Spleen (tissue), 11 donors: ENCODE results near the gene FHAD1. TPM values are rescaled to one million over a fixed set of nuclear protein-coding genes. Genes with fewer than 3 reads are reported as not detected.
A peak's percentile ranks its signal among the peaks of the same experiment; 100 is the strongest.

ENCODE experiments used
- DNase-seq: peaks from one replicate; pipeline ENCODE4 v3.0.0-alpha.2; 2020
- H3K27ac ChIP-seq, 8 donors: fragments of 200-600 bp; sonication (generic) in 7 of 8; 1 replicate in 4 of 8; 2 replicates in 4 of 8; pipeline versions ENCODE4 v1.5.0 to v1.8.0; 2016 to 2021; ENCODE audit warnings: inconsistent platforms in 4 of 8, mild to moderate bottlenecking in 4 of 8, moderate library complexity in 1 of 8
- H3K27me3 ChIP-seq, 7 donors: fragments of 200-600 bp; sonication (generic) in 6 of 7; replicated peaks in 1 of 7; 1 replicate in 4 of 7; 2 replicates in 3 of 7; pipeline versions ENCODE4 v1.5.0 to v1.8.0; 2016 to 2021; ENCODE audit warnings: inconsistent platforms in 3 of 7, mild to moderate bottlenecking in 1 of 7
- H3K36me3 ChIP-seq, 6 donors: fragments of 200-600 bp; sonication (generic) in 5 of 6; 1 replicate in 4 of 6; 2 replicates in 2 of 6; pipeline versions ENCODE4 v1.5.0 to v1.8.0; 2016 to 2021; ENCODE audit warnings: inconsistent platforms in 2 of 6
- H3K4me1 ChIP-seq, 6 donors: fragments of 200-600 bp; sonication (generic) in 5 of 6; 1 replicate in 3 of 6; 2 replicates in 3 of 6; pipeline versions ENCODE4 v1.5.0 to v1.8.0; 2016 to 2021; ENCODE audit warnings: inconsistent platforms in 3 of 6
- H3K4me3 ChIP-seq, 8 donors: fragments of 200-600 bp; sonication (generic) in 7 of 8; 1 replicate in 4 of 8; 2 replicates in 4 of 8; pipeline versions ENCODE4 v1.5.0 to v1.8.0; 2016 to 2021; ENCODE audit warnings: inconsistent platforms in 4 of 8, mild to moderate bottlenecking in 4 of 8, moderate library complexity in 2 of 8
- H3K9me3 ChIP-seq, 8 donors: fragments of 200-600 bp; sonication (generic) in 7 of 8; 1 replicate in 4 of 8; 2 replicates in 4 of 8; pipeline versions ENCODE4 v1.5.0 to v1.8.0; 2016 to 2021; ENCODE audit warnings: inconsistent platforms in 4 of 8
- CTCF ChIP-seq, 11 experiments: fragments of 200-600 bp in 7 of 11; fragments of 450-650 bp in 4 of 11; sonication (generic) in 4 of 11; IDR thresholded peaks in 8 of 11; conservative IDR thresholded peaks in 3 of 11; 1 replicate in 7 of 11; 2 replicates in 4 of 11; pipeline versions ENCODE4 v1.4.0 to v1.8.0; 2016 to 2021; ENCODE audit warnings: antibody characterized with exemption in 11 of 11, inconsistent platforms in 4 of 11, mild to moderate bottlenecking in 1 of 11
- POLR2A ChIP-seq, 3 donors: fragments of 450-650 bp; IDR thresholded peaks; one replicate each; pipeline ENCODE4 v1.5.1; 2017; ENCODE audit warnings: antibody characterized with exemption in 3 of 3, mild to moderate bottlenecking in 1 of 3
- POLR2AphosphoS5 ChIP-seq, 3 donors: sonication (generic); formaldehyde crosslinking; IDR thresholded peaks; one replicate each; pipeline ENCODE4 v1.5.1; 2017; ENCODE audit warnings: antibody characterized with exemption in 3 of 3
- WGBS, 5 donors: extraction: QIAGEN DNeasy Blood & Tissue Kit in 3 of 5; methylation state at CpG; one replicate each; pipeline versions ENCODE4 v1.1.5 to v1.1.7; 2013 to 2018; 5-methylcytosine and 5-hydroxymethylcytosine counted together
- intact Hi-C: fragments of 100-400 bp; cut with DNase I; formaldehyde crosslinking; loops from one replicate; pipeline ENCODE4 v1.15.0; 2023; ENCODE audit warnings: low total_unique reads
- polyA plus RNA-seq, 3 donors: library from polyadenylated mRNA; stranded (reverse); fragments of 200-250 nt; gene quantifications; one replicate each; pipeline ENCODE4 v1.2.1, GENCODE V29; 2013
- total RNA-seq, 7 donors: library from RNA; depleted of rRNA in 3 of 7; stranded (reverse); fragments of >200 nt in 3 of 7; fragmentation: NEBNext Ultra II Directional in 4 of 7; extraction: Animal tissue kit (Norgen Biotek cat#: 25700) in 4 of 7; gene quantifications; one replicate each; pipeline versions ENCODE4 v1.1.0 to v1.2.1, GENCODE V29; 2016 to 2021
- donor health status: healthy with polysubstance abuse.
- donor health status: DM: no; HTN: no; CAD: no; lungs with moderate emphysema.
- donor health status: DM: no; HTN: no; CAD: no.
- donor health status: Bipolar disorder and iron deficiency.
- donor health status: healthy.
- donor health status: DM: no; HTN: no; CAD: no.
- donor health status: DM: yes; HTN: yes; CAD: no.

Gene FHAD1
- total and polyA plus RNA-seq, 10 donors, result 0.22 to 1.0 (median 0.28) TPM; not detected in 3

GRCh38 chr1:15260418-15261154 lies 13.6 kb downstream of the FHAD1 start:
- H3K27me3 ChIP-seq, result peaks cover 0 to 5% (median 0%) of the 10 kb centered on the region in 7 donors
- TF ChIP-seq POLR2A (IDR thresholded peaks at IDR 0.05) (no peak), CTCF (IDR thresholded peaks at IDR 0.05 in 8 of 11, conservative IDR thresholded peaks at IDR 0.05 in 3 of 11) (no peak), POLR2AphosphoS5 (IDR thresholded peaks at IDR 0.05) (no peak)
- WGBS, 5 donors, result 68 to 85% (median 82%) methylated on average over 12 of the region's 12 CpGs
- H3K9me3 ChIP-seq, result peaks cover 0 to 11% (median 5%) of the 10 kb centered on the region in 8 donors
- H3K36me3 ChIP-seq, result no peaks in the 10 kb centered on the region
- H3K4me3 ChIP-seq, result peak overlapping the region in 1 of 8 donors; percentile 47
- no peak for DNase-seq
- H3K4me1 ChIP-seq, result peaks cover 8 to 39% (median 20%) of the 10 kb centered on the region in 6 donors
- peak overlapping the region in 5 of 8 donors; percentile 69 to 81 (median 75) for H3K27ac ChIP-seq
- intact Hi-C loops, result loop anchor here (10.0 kb wide), 1 partner anchor 106 kb away; the partner anchor contains the start of gene TMEM51

GRCh38 chr1:15261155-15262002 lies 14.4 kb downstream of the FHAD1 start:
- Histone ChIP-seq H3K4me1 (peaks cover 8 to 39% (median 20%) of the 10 kb centered on the region in 6 donors), H3K4me3 (peak overlapping the region in 4 of 8 donors; percentile 7 to 47 (median 22)), H3K36me3 (no peaks in the 10 kb centered on the region), H3K9me3 (peaks cover 0 to 11% (median 5%) of the 10 kb centered on the region in 8 donors), H3K27me3 (peaks cover 0 to 9% (median 0%) of the 10 kb centered on the region in 7 donors), H3K27ac (peak overlapping the region in 7 of 8 donors; percentile 42 to 81 (median 73))
- TF ChIP-seq POLR2A (IDR thresholded peaks at IDR 0.05), result no peak
- TF ChIP-seq POLR2AphosphoS5 (IDR thresholded peaks at IDR 0.05), result peak in 2 of 3 donors; percentile 58 to 66
- 5 to 11% (median 9%) methylated on average over 20 of the region's 20 CpGs for WGBS, 5 donors
- intact Hi-C loops, result loop anchor here (10.0 kb wide), 1 partner anchor 107 kb away; the partner anchor contains the start of gene TMEM51
- DNase-seq, result no peak

- no peaks in the 10 kb centered on the region for H3K36me3 ChIP-seq
- intact Hi-C loops, result loop anchor here (10.0 kb wide), 1 partner anchor 107 kb away; the partner anchor contains the start of gene TMEM51
- H3K4me3 ChIP-seq, result no peak overlapping the region
- DNase-seq, result no peak
- peaks cover 0 to 9% (median 0%) of the 10 kb centered on the region in 7 donors for H3K27me3 ChIP-seq
- H3K9me3 ChIP-seq, result peaks cover 0 to 11% (median 5%) of the 10 kb centered on the region in 8 donors
- peak overlapping the region in 6 of 8 donors; percentile 69 to 81 (median 74) for H3K27ac ChIP-seq
- peaks cover 8 to 39% (median 20%) of the 10 kb centered on the region in 6 donors for H3K4me1 ChIP-seq
- 76 to 92% (median 86%) methylated on average over 2 of the region's 2 CpGs for WGBS, 5 donors
- TF ChIP-seq CTCF (IDR thresholded peaks at IDR 0.05 in 8 of 11, conservative IDR thresholded peaks at IDR 0.05 in 3 of 11) (no peak), POLR2AphosphoS5 (IDR thresholded peaks at IDR 0.05) (no peak), POLR2A (IDR thresholded peaks at IDR 0.05) (no peak)
Observed at GRCh38 chr1:15262003-15262377, 15.0 kb downstream of the FHAD1 start.

GRCh38 chr1:15262706-15263105 lies 15.7 kb downstream of the FHAD1 start:
- Histone ChIP-seq H3K36me3 (no peaks in the 10 kb centered on the region), H3K4me1 (peaks cover 8 to 39% (median 20%) of the 10 kb centered on the region in 6 donors), H3K27me3 (peaks cover 0 to 9% (median 0%) of the 10 kb centered on the region in 7 donors), H3K9me3 (peaks cover 0 to 11% (median 5%) of the 10 kb centered on the region in 8 donors), H3K27ac (no peak overlapping the region), H3K4me3 (no peak overlapping the region)
- TF ChIP-seq CTCF (IDR thresholded peaks at IDR 0.05 in 8 of 11, conservative IDR thresholded peaks at IDR 0.05 in 3 of 11), result no peak
- TF ChIP-seq POLR2A (IDR thresholded peaks at IDR 0.05), result no peak
- TF ChIP-seq POLR2AphosphoS5 (IDR thresholded peaks at IDR 0.05), result no peak
- no peak for DNase-seq
- 77 to 91% (median 89%) methylated on average over 5 of the region's 5 CpGs for WGBS, 5 donors
- intact Hi-C loops, result loop anchor here (10.0 kb wide), 1 partner anchor 108 kb away; the partner anchor contains the start of gene TMEM51
